Heart right ventricle (tissue), 16 donors: ENCODE measurements around the gene VGLL4. TPM values are rescaled to one million over a fixed set of nuclear protein-coding genes. Genes with fewer than 3 reads are reported as not detected.

ENCODE experiments used
- ATAC-seq, 8 donors: fragments of 200-7000 bp; cut with Tn5 transposase; one replicate each; pipeline ENCODE4 v1.9.1; 2020; ENCODE audit warnings: mild to moderate bottlenecking in 8 of 8, moderate library complexity in 8 of 8, moderate number of reproducible peaks in 1 of 8
- DNase-seq, 2 donors: peaks; one replicate each; pipeline ENCODE4 v3.0.0-alpha.2; 2020
- H3K27ac ChIP-seq, 10 donors: fragments of 200-600 bp; sonication (generic) in 2 of 10; one replicate each; pipeline versions ENCODE4 v1.5.0 to v1.8.0; 2020 to 2022; ENCODE audit warnings: mild to moderate bottlenecking in 3 of 10
- H3K27me3 ChIP-seq, 7 donors: fragments of 200-600 bp; one replicate each; pipeline ENCODE4 v1.8.0; 2021 to 2022; ENCODE audit warnings: mild to moderate bottlenecking in 2 of 7
- H3K36me3 ChIP-seq, 9 donors: fragments of 200-600 bp; sonication (generic) in 1 of 9; one replicate each; pipeline versions ENCODE4 v1.5.0 to v1.8.0; 2020 to 2022; ENCODE audit warnings: mild to moderate bottlenecking in 2 of 9
- H3K4me1 ChIP-seq, 9 donors: fragments of 200-600 bp; sonication (generic) in 1 of 9; one replicate each; pipeline versions ENCODE4 v1.5.0 to v1.8.0; 2020 to 2022; ENCODE audit warnings: mild to moderate bottlenecking in 4 of 9
- H3K4me3 ChIP-seq, 10 donors: fragments of 200-600 bp; sonication (generic) in 2 of 10; one replicate each; pipeline versions ENCODE4 v1.5.0 to v1.8.0; 2020 to 2022; ENCODE audit warnings: mild to moderate bottlenecking in 7 of 10, moderate library complexity in 2 of 10
- H3K9me3 ChIP-seq, 11 donors: fragments of 200-600 bp in 10 of 11; sonication (generic) in 2 of 11; one replicate each; pipeline versions ENCODE4 v1.5.0 to v1.8.0; 2013 to 2022; ENCODE audit warnings: mild to moderate bottlenecking in 2 of 11, control low read depth in 1 of 11, moderate library complexity in 1 of 11
- CTCF ChIP-seq, 9 donors: fragments of 200-600 bp; sonication (generic) in 2 of 9; IDR thresholded peaks; one replicate each; pipeline versions ENCODE4 v1.5.0 to v1.8.0; 2021 to 2022; ENCODE audit warnings: antibody characterized with exemption in 9 of 9, mild to moderate bottlenecking in 5 of 9, moderate library complexity in 1 of 9
- WGBS, 2 donors: extraction: QIAGEN DNeasy Blood & Tissue Kit; methylation state at CpG; one replicate each; pipeline ENCODE4 v1.1.7; 2013; ENCODE audit warnings: inconsistent platforms in 1 of 2; 5-methylcytosine and 5-hydroxymethylcytosine counted together
- intact Hi-C, 10 donors: fragments of 100-400 bp; cut with DNase I; formaldehyde crosslinking; loops; one replicate each; pipeline versions ENCODE4 v1.11.1 to v1.14.2; 2022
- polyA plus RNA-seq, 2 donors: library from polyadenylated mRNA; stranded (reverse); fragments of 200-250 nt; gene quantifications; one replicate each; pipeline ENCODE4 v1.2.3, GENCODE V29; 2013
- total RNA-seq, 10 donors: library from RNA; stranded (reverse); fragmentation: NEBNext Ultra II Directional in 3 of 10; extraction: Animal tissue kit (Norgen Biotek cat#: 25700) in 3 of 10; gene quantifications; one replicate each; pipeline versions ENCODE4 v1.2.1 to v1.2.4, GENCODE V29; 2021 to 2023
- donor health status: Arrhythmogenic right ventricular cardiomyopathy.
- donor health status: ischemic (EF 13 %, LVEDD 7.1; RV severe dilation, severe dysfunction).
- donor health status: healthy with polysubstance abuse.
- donor health status: DM: no; HTN: yes; CAD: no.
- donor health status: DM: no; HTN: no; CAD: no.
- donor health status: ischemic (EF 25% LVEDD 6.9; RV normal size, moderate dysfunction).
- donor health status: ischemic (EF 25% LVEDD 5.7; RV mildly dilated, moderate dysfunction).
- donor health status: healthy.
- donor health status: DM: yes; HTN: yes; CAD: no.
- donor health status: Ischemic cardiomyopathy.
- donor health status: ischemic (EF 35%, LVEDD 5.7; RV mildly dilated, moderate dysfunction).
- donor health status: nonischemic (EF 11% LVEDD 7.7; RV severe dilation, severe dysfunction).
- donor health status: DM: yes; HTN: yes; CAD: no.
- donor health status: PGD.
- donor health status: ischemic (EF 29% LVEDD 5.4; RV normal size, mild dysfunction).
- donor health status: nonischemic (EF 23%, LVEDD 6.1; RV moderate dilation, normal function).

VGLL4 gene
- total and polyA plus RNA-seq, 12 donors, result 14.5 to 46.1 (median 29.6) TPM

GRCh38 chr3:11662392-11662990 lies 18.8 kb upstream of the VGLL4 start:
- Histone ChIP-seq H3K27ac (no peak overlapping the region), H3K9me3 (peaks cover 0 to 4% (median 0%) of the 10 kb centered on the region in 11 donors), H3K27me3 (no peaks in the 10 kb centered on the region), H3K4me3 (no peak overlapping the region), H3K36me3 (no peaks in the 10 kb centered on the region), H3K4me1 (peaks cover 2 to 28% (median 16%) of the 10 kb centered on the region in 9 donors)
- peak in 4 of 9 donors; percentile 10 to 33 (median 24) for TF ChIP-seq CTCF (IDR thresholded peaks at IDR 0.05)
- ATAC-seq, result no peak
- intact Hi-C loops, result loop anchor here in 2 of 10 donors (5.0 to 10.0 kb wide), 2 partner anchors 52 to 55 kb away; no protein-coding TSS in a partner anchor
- 89 to 93% methylated on average over 2 of the region's 2 CpGs for WGBS, 2 donors
- no peak for DNase-seq

GRCh38 chr3:11661827-11662226 lies 18.1 kb upstream of the VGLL4 start:
- Histone ChIP-seq H3K27ac (no peak overlapping the region), H3K4me3 (no peak overlapping the region), H3K9me3 (peaks cover 0 to 4% (median 0%) of the 10 kb centered on the region in 11 donors), H3K4me1 (peaks cover 2 to 35% (median 22%) of the 10 kb centered on the region in 9 donors), H3K36me3 (no peaks in the 10 kb centered on the region), H3K27me3 (no peaks in the 10 kb centered on the region)
- intact Hi-C loops, result loop anchor here in 2 of 10 donors (5.0 to 10.0 kb wide), 2 partner anchors 53 to 55 kb away; no protein-coding TSS in a partner anchor
- peak in 4 of 8 donors; percentile 19 to 55 (median 35) for ATAC-seq
- TF ChIP-seq CTCF (IDR thresholded peaks at IDR 0.05), result no peak
- 42 to 60% methylated on average over 5 of the region's 5 CpGs for WGBS, 2 donors
- DNase-seq, result no peak

DNA sequence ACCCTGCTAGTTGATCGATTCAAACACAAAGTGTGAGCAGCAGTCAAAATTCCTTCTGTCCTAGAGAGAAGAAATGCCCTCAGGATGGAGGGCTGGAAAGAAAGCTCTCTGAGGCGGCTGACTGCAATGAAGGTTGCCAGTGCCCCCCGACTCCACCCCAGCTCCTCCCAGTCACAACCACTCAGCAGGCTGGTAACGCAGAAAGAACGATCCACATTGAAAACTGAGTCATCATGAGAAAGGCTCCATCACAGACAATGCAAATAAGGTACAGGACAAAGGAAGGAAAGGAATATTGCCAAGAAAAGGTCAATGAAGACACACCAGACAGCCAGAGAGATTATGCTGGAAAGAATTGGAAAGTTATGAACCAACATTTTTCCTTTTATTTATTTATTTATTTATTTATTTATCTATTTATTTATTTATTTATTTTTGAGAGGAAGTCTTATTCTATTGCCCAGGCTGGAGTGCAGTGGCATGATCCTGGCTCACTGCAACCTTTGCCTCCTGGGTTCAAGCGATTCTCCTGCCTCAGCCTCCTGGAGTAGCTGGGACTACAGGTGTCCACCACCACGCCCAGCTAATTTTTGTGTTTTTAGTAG lies 17.4 kb upstream of the VGLL4 start:
- intact Hi-C loops, result loop anchor here in 2 of 10 donors (5.0 to 10.0 kb wide), 2 partner anchors 54 to 56 kb away; no protein-coding TSS in a partner anchor
- peaks cover 0 to 4% (median 0%) of the 10 kb centered on the region in 11 donors for H3K9me3 ChIP-seq
- H3K4me1 ChIP-seq, result peaks cover 2 to 42% (median 26%) of the 10 kb centered on the region in 9 donors
- DNase-seq (no peak), ATAC-seq (no peak)
- H3K27me3 ChIP-seq, result no peaks in the 10 kb centered on the region
- no peaks in the 10 kb centered on the region for H3K36me3 ChIP-seq
- H3K4me3 ChIP-seq, result no peak overlapping the region
- no peak for TF ChIP-seq CTCF (IDR thresholded peaks at IDR 0.05)
- 75 to 76% methylated on average over 7 of the region's 7 CpGs for WGBS, 2 donors
- H3K27ac ChIP-seq, result no peak overlapping the region

- DNase-seq, result no peak
- Histone ChIP-seq H3K36me3 (no peaks in the 10 kb centered on the region), H3K9me3 (peaks cover 0 to 4% (median 0%) of the 10 kb centered on the region in 11 donors), H3K4me1 (peaks cover 2 to 46% (median 26%) of the 10 kb centered on the region in 9 donors), H3K27ac (no peak overlapping the region), H3K27me3 (no peaks in the 10 kb centered on the region), H3K4me3 (no peak overlapping the region)
- WGBS, 2 donors, result 47 to 53% methylated on average over 3 of the region's 3 CpGs
- ATAC-seq, result no peak
- intact Hi-C loops, result loop anchor here in 2 of 10 donors (5.0 to 10.0 kb wide), 2 partner anchors 55 to 57 kb away; no protein-coding TSS in a partner anchor
- TF ChIP-seq CTCF (IDR thresholded peaks at IDR 0.05), result no peak
These were observed 16.5 kb upstream of the VGLL4 start for GRCh38 chr3:11660242-11660641.
